HepG2 (cell line): ENCODE measurements around the gene OTOGL. TPM values are rescaled to one million over a fixed set of nuclear protein-coding genes. Genes with fewer than 3 reads are reported as not detected.

Experiments used
- ATAC-seq: fragments of 200-7000 bp; cut with Tn5 transposase; 3 replicates; pipeline ENCODE4 v1.9.1; 2020; ENCODE audit warnings: mild to moderate bottlenecking, moderate library complexity
- BruUV-seq: library from RNA; stranded (reverse); fragments of 400-500 nt; replicated peaks from 2 replicates; lab custom pipeline; 2021; lab: Mats Ljungman, UMichigan
- CTCF ChIA-PET: fragments of 300-600 bp; formaldehyde crosslinking; extraction: SDS; loops from one replicate; lab custom pipeline; 2021; ENCODE audit warnings: low total read pairs, inconsistent platforms, low intra/inter-chr PET ratio; lab: Yijun Ruan, JAX
- POLR2A ChIA-PET: fragments of 350-600 bp; sonication (Branson Sonifier 250); formaldehyde crosslinking; loops from one replicate; lab custom pipeline; 2020; ENCODE audit warnings: antibody characterized with exemption, inconsistent platforms; lab: Yijun Ruan, JAX
- DNase-seq: peaks from one replicate; pipeline ENCODE4 v3.0.0-alpha.2; 2015; ENCODE audit warnings: low spot score
- FAIRE-seq: peaks from 3 replicates; lab custom pipeline; 2011; peaks lifted over from hg19 to GRCh38; lab: Jason Lieb, UNC
- H2AFZ ChIP-seq: one replicate; pipeline ENCODE4 v1.6.1; 2011; ENCODE audit warnings: low read length, inconsistent platforms
- H3K27ac ChIP-seq: fragments of 300-600 bp; 3 replicates; pipeline ENCODE4 v1.8.0; 2011; ENCODE audit warnings: mixed run types, mild to moderate bottlenecking, mixed read lengths, low read length, inconsistent platforms; ENCODE audit not compliant: insufficient read depth; ENCODE audit errors: extremely low read length
- H3K27me3 ChIP-seq, 2 experiments: fragments of 200-600 bp in 1 of 2; 2 replicates in 1 of 2; 3 replicates in 1 of 2; pipeline versions ENCODE4 v1.6.0 to v1.8.0; 2011; ENCODE audit warnings: low read length in 2 of 2, mild to moderate bottlenecking in 2 of 2, moderate library complexity in 2 of 2, inconsistent platforms in 1 of 2; ENCODE audit not compliant: insufficient read depth in 2 of 2, control insufficient read depth in 1 of 2
- H3K36me3 ChIP-seq, 2 experiments: fragments of 200-600 bp in 1 of 2; replicated peaks in 1 of 2; 2 replicates in 1 of 2; 3 replicates in 1 of 2; pipeline versions ENCODE4 v1.5.1 to v1.8.0; 2011; ENCODE audit warnings: low read length in 2 of 2, inconsistent platforms in 1 of 2; ENCODE audit not compliant: insufficient read depth in 2 of 2, control insufficient read depth in 1 of 2
- H3K4me1 ChIP-seq: 2 replicates; pipeline ENCODE4 v1.5.1; 2012; ENCODE audit warnings: low read length, inconsistent platforms; ENCODE audit not compliant: insufficient read depth
- H3K4me2 ChIP-seq: 2 replicates; pipeline ENCODE4 v1.6.0; 2011; ENCODE audit warnings: low read depth, low read length, inconsistent platforms
- H3K4me3 ChIP-seq, 3 experiments: fragments of 200-600 bp in 1 of 3; sonication (generic), shearing (Covaris generic) in 1 of 3; replicated peaks in 1 of 3; 2 replicates each; pipeline ENCODE4 v1.5.1; 2011 to 2016; ENCODE audit warnings: low read length in 3 of 3, inconsistent platforms in 2 of 3, low read depth in 2 of 3, mild to moderate bottlenecking in 2 of 3, control low read depth in 1 of 3, mixed read lengths in 1 of 3; ENCODE audit not compliant: insufficient read depth in 1 of 3
- H3K79me2 ChIP-seq: one replicate; pipeline ENCODE4 v1.6.1; 2011; ENCODE audit warnings: low read length, inconsistent platforms; ENCODE audit not compliant: insufficient read depth
- H3K9ac ChIP-seq: 2 replicates; pipeline ENCODE4 v1.6.0; 2011; ENCODE audit warnings: mild to moderate bottlenecking, low read depth, low read length, inconsistent platforms; ENCODE audit not compliant: insufficient read depth
- H3K9me3 ChIP-seq: 2 replicates; pipeline ENCODE4 v1.5.1; 2012; ENCODE audit warnings: mild to moderate bottlenecking, low read length
- H4K20me1 ChIP-seq: 2 replicates; pipeline ENCODE4 v1.6.0; 2011; ENCODE audit warnings: inconsistent platforms, mild to moderate bottlenecking, low read length, moderate library complexity; ENCODE audit not compliant: insufficient read depth
- ATF1 ChIP-seq: IDR thresholded peaks from 2 replicates; pipeline ENCODE4 v1.6.1; 2016; ENCODE audit warnings: mild to moderate bottlenecking, control low read depth
- CBX5 ChIP-seq: sonication (generic); formaldehyde crosslinking; IDR thresholded peaks from 2 replicates; pipeline ENCODE4 v1.4.0; 2020; ENCODE audit warnings: missing genetic modification reagents, borderline replicate concordance
- ELF4 ChIP-seq: sonication (generic); formaldehyde crosslinking; IDR thresholded peaks from 2 replicates; pipeline ENCODE4 v1.5.0; 2020; ENCODE audit warnings: missing genetic modification reagents, mild to moderate bottlenecking, moderate library complexity, borderline replicate concordance
- ELK4 ChIP-seq: sonication (generic); formaldehyde crosslinking; IDR thresholded peaks from 2 replicates; pipeline ENCODE4 v1.9.0; 2021; ENCODE audit warnings: missing genetic modification reagents, borderline replicate concordance
- HNRNPLL ChIP-seq: fragments of 200-400 bp; formaldehyde crosslinking; IDR thresholded peaks from 2 replicates; pipeline ENCODE4 v1.6.1; 2017; ENCODE audit warnings: mild to moderate bottlenecking, low read depth, low read length; ENCODE audit not compliant: poor library complexity, severe bottlenecking
- KAT2B ChIP-seq: fragments of 150-350 bp; IDR thresholded peaks from 2 replicates; pipeline ENCODE4 v1.6.1; 2014; ENCODE audit warnings: low read depth, low read length, borderline replicate concordance
- KLF9 ChIP-seq: IDR thresholded peaks from 2 replicates; pipeline ENCODE4 v1.6.1; 2016; ENCODE audit warnings: low read depth
- MTA1 ChIP-seq: sonication (generic); formaldehyde crosslinking; IDR thresholded peaks from 2 replicates; pipeline ENCODE4 v1.4.0; 2020; ENCODE audit warnings: missing genetic modification reagents, mild to moderate bottlenecking, borderline replicate concordance
- NCOA1 ChIP-seq: sonication (generic); formaldehyde crosslinking; IDR thresholded peaks from 2 replicates; pipeline ENCODE4 v1.9.0; 2021; ENCODE audit warnings: missing genetic modification reagents
- NPAS2 ChIP-seq: sonication (generic); formaldehyde crosslinking; IDR thresholded peaks from 2 replicates; pipeline ENCODE4 v1.8.0; 2022; ENCODE audit warnings: mild to moderate bottlenecking, missing genetic modification reagents, borderline replicate concordance
- SMARCC2 ChIP-seq: fragments of 450-650 bp; IDR thresholded peaks from 2 replicates; pipeline ENCODE4 v1.6.1; 2017; ENCODE audit warnings: antibody characterized with exemption, mild to moderate bottlenecking
- SOX5 ChIP-seq: IDR thresholded peaks from 2 replicates; pipeline ENCODE4 v1.6.1; 2016; ENCODE audit warnings: borderline replicate concordance
- THAP8 ChIP-seq: sonication (generic); formaldehyde crosslinking; IDR thresholded peaks from 2 replicates; pipeline ENCODE4 v1.5.1; 2020; ENCODE audit warnings: missing genetic modification reagents, mild to moderate bottlenecking, borderline replicate concordance
- ZBTB42 ChIP-seq: sonication (generic); formaldehyde crosslinking; IDR thresholded peaks from 2 replicates; pipeline ENCODE4 v1.5.0; 2020; ENCODE audit warnings: mild to moderate bottlenecking, missing genetic modification reagents
- ZNF263 ChIP-seq: sonication (generic); formaldehyde crosslinking; IDR thresholded peaks from 2 replicates; pipeline ENCODE4 v1.4.0; 2020; ENCODE audit warnings: missing genetic modification reagents
- ZNF468 ChIP-seq: sonication (generic); formaldehyde crosslinking; IDR thresholded peaks from 2 replicates; pipeline ENCODE4 v1.8.0; 2022; ENCODE audit warnings: mild to moderate bottlenecking, moderate library complexity, missing genetic modification reagents
- ZNF607 ChIP-seq: sonication (generic); formaldehyde crosslinking; IDR thresholded peaks from 2 replicates; pipeline ENCODE4 v1.5.1; 2020; ENCODE audit warnings: missing genetic modification reagents, mild to moderate bottlenecking, borderline replicate concordance
- ZNF619 ChIP-seq: sonication (generic); formaldehyde crosslinking; IDR thresholded peaks from 2 replicates; pipeline ENCODE4 v1.4.0; 2020; ENCODE audit warnings: mild to moderate bottlenecking, missing genetic modification reagents
- ZSCAN5A ChIP-seq: sonication (generic); formaldehyde crosslinking; IDR thresholded peaks from 2 replicates; pipeline ENCODE4 v1.8.0; 2022; ENCODE audit warnings: mild to moderate bottlenecking, missing genetic modification reagents, borderline replicate concordance
- WGBS: methylation state at CpG from one replicate; pipeline ENCODE4 v1.1.6; 2017; ENCODE audit warnings: low lambda C conversion rate; 5-methylcytosine and 5-hydroxymethylcytosine counted together
- in situ Hi-C: cut with HindIII; loops from 2 replicates; pipeline ENCODE4 v1.10.0; 2017; ENCODE audit warnings: low pct_unique_long_range_greater_than_20kb; ENCODE audit not compliant: extremely low pct_ligation_motif_present
- intact Hi-C: fragments of 100-400 bp; cut with micrococcal nuclease; formaldehyde crosslinking; loops from one replicate; pipeline ENCODE4 v1.10.0; 2022; ENCODE audit not compliant: unreplicated experiment
- polyA plus RNA-seq, 8 experiments: library from polyadenylated mRNA; depleted of rRNA in 3 of 8; stranded (reverse) in 7 of 8; unstranded in 1 of 8; fragments of >200 nt; fragmentation: Illumina TruSeq in 4 of 8; extraction: Trizol in 4 of 8; gene quantifications; 2 replicates each; pipeline versions ENCODE4 v1.2.1 to v1.2.3, GENCODE V29; 2011 to 2016; ENCODE audit warnings: low read depth in 4 of 8, missing spikeins in 1 of 8, mixed read lengths in 1 of 8; ENCODE audit not compliant: insufficient read depth in 1 of 8
- total RNA-seq, 5 experiments: library from RNA; depleted of rRNA; stranded (reverse); fragments of >200 nt; fragmentation: Illumina TruSeq; extraction: Trizol; gene quantifications; 2 replicates each; pipeline ENCODE4 v1.2.3, GENCODE V29; 2016; ENCODE audit warnings: low read depth in 1 of 5
- TF ChIP-seq, protein P1 (sequence below): sonication (generic); formaldehyde crosslinking; IDR thresholded peaks from 2 replicates; pipeline ENCODE4 v1.9.0; 2022; ENCODE audit warnings: low read depth, missing genetic modification reagents

The OTOGL gene
- total and polyA plus RNA-seq, 2 of the 13 experiments (the other 11 are each of a cell fraction or from before 2014, with no cell fraction given) = not detected

DNA sequence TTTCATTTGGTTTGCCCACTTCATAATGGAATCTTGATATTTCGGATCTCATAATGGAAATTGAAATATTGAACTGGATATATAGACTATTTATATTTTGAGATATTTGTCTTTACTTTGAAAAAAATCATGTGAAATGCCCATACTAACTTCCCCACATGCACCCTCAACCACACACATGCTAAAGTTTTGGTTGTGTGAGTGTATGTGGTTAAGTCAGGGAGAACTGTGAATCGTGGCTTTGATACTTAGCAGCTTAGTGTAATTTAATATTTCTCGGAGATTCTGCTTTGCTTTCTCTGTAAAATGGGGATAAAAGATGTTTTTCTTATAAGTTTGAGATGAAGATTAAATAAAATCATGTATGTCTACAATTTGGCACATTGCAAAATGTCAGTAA is 162.1 kb downstream of the OTOGL start (continued):
- no peak for TF ChIP-seq THAP8
- TF ChIP-seq SOX5 (CRISPR knock-in tag) = no peak
- TF ChIP-seq ATF1 = no peak
- no peak for TF ChIP-seq ZNF607
- no peak for TF ChIP-seq ZNF468
- TF ChIP-seq ZSCAN5A (CRISPR knock-in tag) = no peak
- no peak for TF ChIP-seq NPAS2
- no peak for TF ChIP-seq ZNF263
- no peak for TF ChIP-seq KAT2B

DNA sequence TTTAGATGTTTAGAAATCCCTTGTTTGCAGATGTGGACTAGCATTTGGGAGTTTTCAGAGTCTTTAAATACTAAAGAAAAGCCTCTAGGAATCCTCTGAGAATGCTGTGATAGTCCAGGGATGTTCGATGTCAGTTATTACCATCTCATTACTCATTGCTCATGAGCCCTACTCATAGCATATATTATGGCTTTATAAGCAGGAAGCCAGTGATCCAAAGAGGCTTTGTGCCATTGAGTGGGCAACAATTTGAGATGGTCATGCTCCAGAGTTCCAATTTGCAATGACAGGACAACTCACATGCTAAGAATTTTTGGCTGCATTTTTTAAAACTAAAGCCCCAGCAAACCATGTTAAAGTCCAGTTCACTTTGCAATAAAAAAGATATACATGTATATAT is 163.0 kb downstream of the OTOGL start:
- Histone ChIP-seq H3K27ac (no peak overlapping the region), H3K4me3 (no peak overlapping the region), H3K4me1 (no peaks in the 10 kb centered on the region), H3K79me2 (no peaks in the 10 kb centered on the region), H4K20me1 (no peaks in the 10 kb centered on the region), H3K4me2 (no peak overlapping the region), H3K36me3 (no peaks in the 10 kb centered on the region)
- POLR2A ChIA-PET = no interaction called here
- intact Hi-C loops (no loop called here), in situ Hi-C loops (no loop called here)
- no peak for FAIRE-seq
- CTCF ChIA-PET = no interaction called here
- TF ChIP-seq MTA1 (CRISPR knock-in tag) (no peak), HNRNPLL (no peak), ELF4 (CRISPR knock-in tag) (no peak), NCOA1 (CRISPR knock-in tag) (no peak), ELK4 (CRISPR knock-in tag) (no peak), SMARCC2 (no peak), ZBTB42 (CRISPR knock-in tag) (no peak), ZNF619 (CRISPR knock-in tag) (no peak), CBX5 (CRISPR knock-in tag) (no peak), KLF9 (CRISPR knock-in tag) (no peak)
- TF ChIP-seq, protein P1, sequence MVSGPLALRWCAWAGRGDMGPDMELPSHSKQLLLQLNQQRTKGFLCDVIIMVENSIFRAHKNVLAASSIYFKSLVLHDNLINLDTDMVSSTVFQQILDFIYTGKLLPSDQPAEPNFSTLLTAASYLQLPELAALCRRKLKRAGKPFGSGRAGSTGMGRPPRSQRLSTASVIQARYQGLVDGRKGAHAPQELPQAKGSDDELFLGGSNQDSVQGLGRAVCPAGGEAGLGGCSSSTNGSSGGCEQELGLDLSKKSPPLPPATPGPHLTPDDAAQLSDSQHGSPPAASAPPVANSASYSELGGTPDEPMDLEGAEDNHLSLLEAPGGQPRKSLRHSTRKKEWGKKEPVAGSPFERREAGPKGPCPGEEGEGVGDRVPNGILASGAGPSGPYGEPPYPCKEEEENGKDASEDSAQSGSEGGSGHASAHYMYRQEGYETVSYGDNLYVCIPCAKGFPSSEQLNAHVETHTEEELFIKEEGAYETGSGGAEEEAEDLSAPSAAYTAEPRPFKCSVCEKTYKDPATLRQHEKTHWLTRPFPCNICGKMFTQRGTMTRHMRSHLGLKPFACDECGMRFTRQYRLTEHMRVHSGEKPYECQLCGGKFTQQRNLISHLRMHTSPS (CRISPR knock-in tag) = no peak
- TF ChIP-seq, all 625 proteins: peak for 0
- ATAC-seq = no peak
- Histone ChIP-seq H3K9ac (no peak overlapping the region), H3K9me3 (no peaks in the 10 kb centered on the region), H2AFZ (no peak overlapping the region), H3K27me3 (no peaks in the 10 kb centered on the region)
- no peak for DNase-seq
- no TSS peak for BruUV-seq
- 0% methylated on average over 1 of the region's 1 CpG for WGBS
